ENCODE results near the gene IDH2. TPM values are rescaled to one million over a fixed set of nuclear protein-coding genes. Genes with fewer than 3 reads are reported as not detected.

Gene IDH2
- polyA plus RNA-seq, 1 experiment: 84.2 TPM

- no peak for TF ChIP-seq CTCF (IDR thresholded peaks at IDR 0.05; ENCODE audit: low read depth, low read length)
- POLR2A ChIA-PET: no interaction called here
These were observed 37.2 kb downstream of the IDH2 start for GRCh38 chr15:90064911-90065681.

GRCh38 chr15:90063770-90064247, 38.5 kb downstream of the IDH2 start:
- no peak for TF ChIP-seq CTCF (IDR thresholded peaks at IDR 0.05; ENCODE audit: low read depth, low read length)
- ChIA-PET CTCF (no interaction called here), POLR2A (interaction anchor here (0.7 kb wide), 1 partner anchor 8 kb away, joined by 3 read pairs; no protein-coding TSS in a partner anchor)
- H3K9me3 ChIP-seq (ENCODE audit: control insufficient read depth, insufficient read depth, low read length): peaks cover 4% of the 10 kb centered on the region; the same call in 1 of the 2 replicates
- H3K27ac ChIP-seq (ENCODE audit: low read depth, low read length): no peak overlapping the region
- no peak overlapping the region for H3K4me3 ChIP-seq (ENCODE audit: low read depth, low read length)
- no peaks in the 10 kb centered on the region for H3K27me3 ChIP-seq (ENCODE audit: control insufficient read depth, insufficient read depth, low read length)
- DNase-seq (ENCODE audit: low read depth, low spot score): no peak

More at GRCh38 chr15:90064911-90065681, 37.2 kb downstream of the IDH2 start:
- CTCF ChIA-PET: interaction anchor here (0.9 kb wide), 1 partner anchor 190 kb away, joined by 5 read pairs; no protein-coding TSS in a partner anchor
- no peaks in the 10 kb centered on the region for H3K27me3 ChIP-seq (ENCODE audit: control insufficient read depth, insufficient read depth, low read length)
- DNase-seq (ENCODE audit: low read depth, low spot score): no peak
- H3K9me3 ChIP-seq (ENCODE audit: control insufficient read depth, insufficient read depth, low read length): no peaks in the 10 kb centered on the region; the same call in 1 of the 2 replicates
- H3K27ac ChIP-seq (ENCODE audit: low read depth, low read length): no peak overlapping the region
- no peak overlapping the region for H3K4me3 ChIP-seq (ENCODE audit: low read depth, low read length)

- no peak overlapping the region for H3K27ac ChIP-seq (ENCODE audit: low read depth, low read length)
- no peak for DNase-seq (ENCODE audit: low read depth, low spot score)
- TF ChIP-seq CTCF (IDR thresholded peaks at IDR 0.05; ENCODE audit: low read depth, low read length): no peak
- H3K27me3 ChIP-seq (ENCODE audit: control insufficient read depth, insufficient read depth, low read length): no peaks in the 10 kb centered on the region
- H3K4me3 ChIP-seq (ENCODE audit: low read depth, low read length): no peak overlapping the region
- POLR2A ChIA-PET: interaction anchor here (0.7 kb wide), 1 partner anchor 8 kb away, joined by 3 read pairs; no protein-coding TSS in a partner anchor
- CTCF ChIA-PET: no interaction called here
- H3K9me3 ChIP-seq (ENCODE audit: control insufficient read depth, insufficient read depth, low read length): peaks cover 4% of the 10 kb centered on the region; the same call in 1 of the 2 replicates
These were observed 39.1 kb downstream of the IDH2 start for GRCh38 chr15:90062973-90063769.

GRCh38 chr15:90062462-90062932, 39.8 kb downstream of the IDH2 start:
- TF ChIP-seq CTCF (IDR thresholded peaks at IDR 0.05; ENCODE audit: low read depth, low read length): no peak
- CTCF ChIA-PET: interaction anchor here (0.6 kb wide), 1 partner anchor 776 kb away, joined by 4 read pairs; no protein-coding TSS in a partner anchor
- Histone ChIP-seq H3K27ac (ENCODE audit: low read depth, low read length) (no peak overlapping the region), H3K27me3 (ENCODE audit: control insufficient read depth, insufficient read depth, low read length) (no peaks in the 10 kb centered on the region), H3K4me3 (ENCODE audit: low read depth, low read length) (no peak overlapping the region), H3K9me3 (ENCODE audit: control insufficient read depth, insufficient read depth, low read length) (peaks cover 4% of the 10 kb centered on the region; the same call in 1 of the 2 replicates)
- DNase-seq (ENCODE audit: low read depth, low spot score): no peak
- POLR2A ChIA-PET: no interaction called here

Data from AG04450 (cell line).